Measurements from ENCODE around the gene TUBB2A. TPM values are rescaled to one million over a fixed set of nuclear protein-coding genes. Genes with fewer than 3 reads are reported as not detected.
"Not testable (repeated sequence)": the region's sequence is repeated elsewhere in the genome, so short reads cannot be mapped to it uniquely, and the experiment has no call there.

The TUBB2A gene
- total and polyA plus RNA-seq, 2 of the 8 experiments (the other 6 are each of a cell fraction or from before 2014, with no cell fraction given), result 315 to 330 TPM

DNA sequence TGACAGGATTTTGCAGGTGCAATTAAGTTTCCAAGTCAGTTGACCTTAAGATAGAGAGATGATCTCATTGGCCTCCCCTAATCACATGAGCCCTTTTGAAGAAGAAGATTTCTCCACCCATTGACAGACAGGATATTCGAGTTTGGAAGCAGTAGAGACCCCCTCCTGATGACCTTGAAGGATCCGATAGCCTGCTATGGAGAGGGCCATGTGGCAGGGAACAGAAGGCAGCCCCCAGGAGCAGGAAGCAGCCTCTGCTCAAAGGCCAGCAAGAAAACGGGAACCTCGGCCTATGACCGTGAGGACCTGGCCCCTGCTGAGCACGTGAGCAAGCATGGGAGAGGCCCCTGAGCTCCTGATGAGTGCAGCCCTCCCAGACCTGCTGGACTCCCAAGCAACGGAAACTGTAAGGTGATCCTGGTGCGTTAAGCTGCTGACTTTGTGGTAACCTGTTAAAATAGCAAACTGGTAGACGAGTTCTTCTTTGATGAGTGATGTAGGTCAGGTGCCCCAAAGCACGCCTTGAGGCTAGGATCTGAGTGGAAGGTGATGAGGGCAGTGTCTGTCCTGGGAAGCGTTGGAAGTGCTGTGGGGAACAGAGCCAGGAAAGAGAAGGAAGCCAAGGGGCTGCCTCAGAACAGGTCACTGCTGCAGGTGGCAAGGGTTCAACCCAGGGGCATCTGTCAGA, 18.5 kb upstream of the TUBB2A start (continued):
- TF ChIP-seq KDM1A (IDR thresholded peaks at IDR 0.05; ENCODE audit: borderline replicate concordance, low read length), result no peak

DNA sequence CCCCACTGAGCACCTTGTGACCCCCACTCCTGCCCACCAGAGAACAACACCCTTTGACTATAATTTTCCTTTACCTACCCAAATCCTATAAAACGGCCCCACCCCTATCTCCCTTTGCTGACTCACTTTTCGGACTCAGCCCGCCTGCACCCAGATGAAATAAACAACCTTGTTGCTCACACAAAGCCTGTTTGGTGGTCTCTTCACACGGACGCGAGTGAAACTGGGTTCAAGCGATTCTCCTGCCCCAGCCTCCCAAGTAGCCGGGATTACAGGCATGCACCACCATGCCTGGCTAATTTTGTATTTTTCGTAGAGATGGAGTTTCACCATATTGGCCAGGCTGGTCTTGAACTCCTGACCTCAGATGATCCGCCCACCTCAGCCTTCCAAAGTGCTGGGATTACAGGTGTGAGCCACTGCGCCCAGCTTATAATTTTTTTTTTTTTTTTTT, 16.3 kb upstream of the TUBB2A start:
- not testable (repeated sequence) for H3K4ac ChIP-seq (replicated peaks; ENCODE audit: insufficient read length, low read depth, low read length); H3K4me2 ChIP-seq (ENCODE audit: insufficient read depth in 1 of 2, low read depth in 2 of 2, low read length in 2 of 2); H3K23me2 ChIP-seq (ENCODE audit: low read depth, low read length); H4K5ac ChIP-seq (ENCODE audit: insufficient read length, low read depth, low read length); H3K56ac ChIP-seq (replicated peaks; ENCODE audit: insufficient read length, low read depth, low read length); H4K20me1 ChIP-seq (replicated peaks in 1 of 2; ENCODE audit: control insufficient read depth in 1 of 2, insufficient read depth in 2 of 2, low read length in 2 of 2); H2BK12ac ChIP-seq (ENCODE audit: low read depth, low read length); H3K9ac ChIP-seq (replicated peaks in 1 of 4; ENCODE audit: extremely low read depth in 1 of 4, low read depth in 3 of 4, low read length in 3 of 4); H3K23ac ChIP-seq (ENCODE audit: insufficient read length); H3K4me1 ChIP-seq (replicated peaks in 1 of 4; ENCODE audit: control insufficient read depth in 3 of 4, insufficient read depth in 4 of 4, low read length in 3 of 4); H3K79me2 ChIP-seq (ENCODE audit: control insufficient read depth in 1 of 2, insufficient read depth in 2 of 2, low read length in 2 of 2); DNase-seq (ENCODE audit: low read depth in 1 of 2, low spot score in 2 of 2); H3K79me1 ChIP-seq (ENCODE audit: low read depth, low read length); H4K91ac ChIP-seq (replicated peaks; ENCODE audit: insufficient read length, low read length); H2AK5ac ChIP-seq (ENCODE audit: low read depth, low read length); H2BK5ac ChIP-seq (ENCODE audit: low read depth, low read length); FAIRE-seq; H3K14ac ChIP-seq (ENCODE audit: insufficient read length); H2BK15ac ChIP-seq (ENCODE audit: low read length); H2AFZ ChIP-seq (ENCODE audit: low read length); H3K4me3 ChIP-seq (ENCODE audit: extremely low read depth in 1 of 4, insufficient read depth in 2 of 4, low read depth in 3 of 4, low read length in 4 of 4); H3K9me3 ChIP-seq (ENCODE audit: insufficient read depth in 2 of 2, low read depth in 1 of 2, low read length in 1 of 2); H3K18ac ChIP-seq (ENCODE audit: extremely low read depth, low read length); H3K27me3 ChIP-seq (replicated peaks in 1 of 4; ENCODE audit: control insufficient read depth in 3 of 4, extremely low read depth in 1 of 4, insufficient read depth in 3 of 4, low read length in 3 of 4); H2BK120ac ChIP-seq (replicated peaks; ENCODE audit: low read depth, low read length); H3K36me3 ChIP-seq (ENCODE audit: control insufficient read depth in 2 of 4, insufficient read depth in 4 of 4, low read length in 3 of 4); H2BK20ac ChIP-seq (ENCODE audit: low read length); H4K8ac ChIP-seq (ENCODE audit: extremely low read depth, insufficient read depth, low read length); H3K27ac ChIP-seq (ENCODE audit: low read depth, low read length)
- POLR2A ChIA-PET (ENCODE audit: partially characterized antibody), result interaction anchor here (0.8 to 2.6 kb wide), 4 partner anchors 8 to 14 kb away, joined by 3 to 13 read pairs (median 4); no protein-coding TSS in a partner anchor
- 86% methylated on average over 11 of the region's 11 CpGs; no CpG with 5 or more reads in 1 of the 2 experiments for WGBS, 2 experiments (ENCODE audit: extremely low coverage in 1 of 2, insufficient coverage in 1 of 2, insufficient read length in 1 of 2, insufficient replicate concordance in 2 of 2, low coverage in 1 of 2, low lambda C conversion rate in 2 of 2, missing lambda C conversion rate in 1 of 2)
- CTCF ChIA-PET (ENCODE audit: partially characterized antibody), result interaction anchor here (0.7 to 1.2 kb wide), 3 partner anchors 9 to 66 kb away, joined by 3 to 5 read pairs (median 3); no protein-coding TSS in a partner anchor
